Activated B cell treated with CpG ODN at 0.5 μM for 24 hours (primary cell): Measurements from ENCODE around the gene PALD1. TPM values are rescaled to one million over a fixed set of nuclear protein-coding genes. Genes with fewer than 3 reads are reported as not detected.

Source experiments
- ATAC-seq: fragments of 200-7000 bp; cut with Tn5 transposase; one replicate; pipeline ENCODE4 v1.10.0; 2021; ENCODE audit warnings: low read depth, mild to moderate bottlenecking, moderate library complexity
- CTCF ChIA-PET: fragments of 350-600 bp; sonication (Branson Sonifier 250); formaldehyde crosslinking; loops from one replicate; lab custom pipeline; 2021; ENCODE audit warnings: antibody characterized with exemption; lab: Charles Lee
- POLR2A ChIA-PET: fragments of 350-600 bp; sonication (Branson Sonifier 250); formaldehyde crosslinking; loops from one replicate; lab custom pipeline; 2021; ENCODE audit warnings: antibody characterized with exemption; lab: Charles Lee
- DNase-seq: peaks from one replicate; pipeline ENCODE4 v3.0.0; 2022
- H3K27ac Mint-ChIP-seq: one replicate; pipeline ENCODE4 v1.8.0; 2020; ENCODE audit warnings: mixed read lengths
- H3K27me3 Mint-ChIP-seq: one replicate; pipeline ENCODE4 v1.8.0; 2021; ENCODE audit warnings: mixed read lengths
- H3K36me3 Mint-ChIP-seq: one replicate; pipeline ENCODE4 v1.8.0; 2021; ENCODE audit warnings: low read depth, mixed read lengths
- H3K4me1 Mint-ChIP-seq: one replicate; pipeline ENCODE4 v1.8.0; 2021; ENCODE audit warnings: mixed read lengths
- H3K4me3 Mint-ChIP-seq: one replicate; pipeline ENCODE4 v1.8.0; 2020; ENCODE audit warnings: mild to moderate bottlenecking, mixed read lengths
- H3K9me3 Mint-ChIP-seq: one replicate; pipeline ENCODE4 v1.8.0; 2020; ENCODE audit warnings: mixed read lengths
- CTCF ChIP-seq: fragments of 200-600 bp; IDR thresholded peaks from one replicate; pipeline ENCODE4 v1.8.0; 2022; ENCODE audit warnings: antibody characterized with exemption, mild to moderate bottlenecking
- intact Hi-C: fragments of 100-400 bp; cut with micrococcal nuclease; formaldehyde crosslinking; loops from one replicate; pipeline ENCODE4 v1.15.1; 2024
- total RNA-seq: library from RNA; stranded (reverse); gene quantifications from 2 replicates; pipeline ENCODE4 v1.2.3, GENCODE V29; 2022

PALD1 gene
- total RNA-seq, 1 donor from 2014 or later = 3.3 TPM

DNA sequence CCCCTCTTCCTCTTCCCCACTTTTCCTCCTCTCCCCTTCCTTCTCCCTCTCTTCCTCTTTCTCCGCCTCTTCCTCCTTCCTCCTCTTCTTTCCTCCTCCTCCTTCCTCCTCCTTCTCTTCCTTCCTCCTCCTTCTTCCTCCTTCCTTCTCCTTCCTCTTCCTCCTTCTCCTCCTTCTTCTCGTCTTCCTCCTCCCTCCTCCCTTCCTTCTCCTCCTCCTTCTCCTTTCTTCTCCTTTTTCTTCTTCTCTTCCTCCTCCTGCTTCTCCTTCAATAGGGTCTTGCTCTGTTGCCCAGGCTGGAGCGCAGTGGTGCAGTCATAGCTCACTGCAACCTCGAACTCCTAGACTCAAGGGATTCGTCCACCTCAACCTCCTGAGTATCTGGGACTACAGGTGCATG is 56.9 kb downstream of the PALD1 start:
- Mint-ChIP-seq H3K27me3 (no peaks in the 10 kb centered on the region), H3K9me3 (no peaks in the 10 kb centered on the region), H3K4me3 (no peak overlapping the region), H3K4me1 (no peaks in the 10 kb centered on the region), H3K27ac (no peak overlapping the region), H3K36me3 (no peaks in the 10 kb centered on the region)
- ChIA-PET POLR2A (no interaction called here), CTCF (interaction anchor here (8.5 kb wide), 1 partner anchor 74 kb away, joined by 87 read pairs; no protein-coding TSS in a partner anchor)
- intact Hi-C loops = loop anchor here (5.0 kb wide), 1 partner anchor 58 kb away; the partner anchor contains the start of gene PALD1
- ATAC-seq = no peak
- no peak for DNase-seq
- no peak for TF ChIP-seq CTCF

GRCh38 chr10:70536196-70536861 is 57.8 kb downstream of the PALD1 start:
- no peak for DNase-seq
- Mint-ChIP-seq H3K27ac (no peak overlapping the region), H3K4me1 (no peaks in the 10 kb centered on the region), H3K36me3 (no peaks in the 10 kb centered on the region), H3K4me3 (no peak overlapping the region), H3K27me3 (no peaks in the 10 kb centered on the region), H3K9me3 (no peaks in the 10 kb centered on the region)
- intact Hi-C loops = loop anchor here (5.0 kb wide), 1 partner anchor 59 kb away; the partner anchor contains the start of gene PALD1
- ATAC-seq = no peak
- TF ChIP-seq CTCF = no peak
- ChIA-PET CTCF (interaction anchor here (0.7 to 8.5 kb wide), 2 partner anchors 72 to 75 kb away, joined by 3 to 87 read pairs; no protein-coding TSS in a partner anchor), POLR2A (no interaction called here)

DNA sequence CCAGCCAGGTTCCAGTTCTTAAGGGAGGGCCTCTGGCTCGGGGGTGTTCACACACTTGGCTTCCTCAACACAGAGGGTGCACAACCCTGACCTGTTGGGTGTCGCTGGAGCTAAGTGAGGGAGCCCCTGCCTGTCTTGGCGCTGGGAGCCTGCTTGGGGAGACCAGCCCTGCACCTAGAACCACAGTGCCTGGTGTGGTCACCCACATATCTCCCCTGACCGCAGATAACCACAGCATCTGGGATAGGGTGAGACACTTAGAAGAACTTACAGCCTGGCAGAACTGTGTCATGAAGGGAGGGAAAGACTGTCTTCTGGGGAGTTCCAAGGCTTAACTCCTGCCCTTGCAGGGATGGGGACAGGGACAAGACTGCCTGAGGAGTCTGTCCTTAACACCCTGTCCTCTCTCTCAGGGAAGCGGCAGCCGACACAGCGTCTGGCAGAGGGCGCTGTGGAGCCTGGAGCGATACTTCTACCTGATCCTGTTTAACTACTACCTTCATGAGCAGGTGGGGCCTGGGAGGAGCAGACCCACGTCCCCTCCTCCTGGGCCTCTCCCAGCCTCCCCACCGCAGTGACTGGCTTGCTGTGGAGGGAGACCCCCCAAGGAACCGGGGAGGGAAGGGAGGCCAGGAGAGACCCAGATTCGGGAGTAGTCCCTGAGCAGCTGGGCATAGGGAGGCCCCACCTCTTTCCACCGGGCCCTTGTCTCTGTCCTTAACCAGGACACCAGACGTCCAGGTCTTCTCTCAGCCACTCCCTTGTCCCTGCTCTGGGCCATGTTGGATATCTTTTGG is 59.0 kb downstream of the PALD1 start:
- H3K36me3 Mint-ChIP-seq = peaks cover 4% of the 10 kb centered on the region
- no peaks in the 10 kb centered on the region for H3K9me3 Mint-ChIP-seq
- no peaks in the 10 kb centered on the region for H3K4me1 Mint-ChIP-seq
- POLR2A ChIA-PET = no interaction called here
- TF ChIP-seq CTCF = no peak
- CTCF ChIA-PET = interaction anchor here (0.7 to 8.5 kb wide), 4 partner anchors 9 to 76 kb away, joined by 3 to 87 read pairs (median 4); no protein-coding TSS in a partner anchor
- H3K4me3 Mint-ChIP-seq = no peak overlapping the region
- no peak overlapping the region for H3K27ac Mint-ChIP-seq
- intact Hi-C loops = loop anchor here (5.0 kb wide), 1 partner anchor 60 kb away; the partner anchor contains the start of gene PALD1
- no peaks in the 10 kb centered on the region for H3K27me3 Mint-ChIP-seq
- no peak for DNase-seq
- ATAC-seq = no peak

DNA sequence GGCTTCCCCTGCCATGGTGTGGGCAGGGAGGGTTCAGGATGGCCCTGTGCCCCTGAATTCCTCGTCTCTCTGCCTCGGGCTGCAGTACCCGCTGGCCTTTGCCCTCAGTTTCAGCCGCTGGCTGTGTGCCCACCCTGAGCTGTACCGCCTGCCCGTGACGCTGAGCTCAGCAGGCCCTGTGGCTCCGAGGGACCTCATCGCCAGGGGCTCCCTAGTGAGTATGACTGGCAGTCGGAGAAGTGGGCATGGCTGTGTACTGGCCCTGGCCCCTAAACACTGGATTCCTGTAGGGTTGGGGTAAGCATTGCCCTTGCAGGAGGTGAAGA is 59.6 kb downstream of the PALD1 start:
- ATAC-seq = no peak
- Mint-ChIP-seq H3K27me3 (no peaks in the 10 kb centered on the region), H3K4me3 (no peak overlapping the region), H3K9me3 (no peaks in the 10 kb centered on the region), H3K4me1 (no peaks in the 10 kb centered on the region), H3K36me3 (peaks cover 4% of the 10 kb centered on the region), H3K27ac (no peak overlapping the region)
- intact Hi-C loops = loop anchor here (5.0 kb wide), 1 partner anchor 61 kb away; the partner anchor contains the start of gene PALD1
- POLR2A ChIA-PET = no interaction called here
- CTCF ChIA-PET = interaction anchor here (0.8 to 8.5 kb wide), 3 partner anchors 9 to 77 kb away, joined by 3 to 87 read pairs (median 4); no protein-coding TSS in a partner anchor
- DNase-seq = no peak
- no peak for TF ChIP-seq CTCF
